CD4-positive, alpha-beta T cell treated with Interleukin-17A for 1 hour (primary cell): Measurements from ENCODE around the gene MYLK2.
A peak's percentile ranks its signal among the peaks of the same experiment; 100 is the strongest.
"Not testable (repeated sequence)": the region's sequence is repeated elsewhere in the genome, so short reads cannot be mapped to it uniquely, and the experiment has no call there.

Experiments
- DNase-seq: peaks from one replicate; pipeline ENCODE4 v3.0.0-alpha.2; 2020

MYLK2 gene

DNA sequence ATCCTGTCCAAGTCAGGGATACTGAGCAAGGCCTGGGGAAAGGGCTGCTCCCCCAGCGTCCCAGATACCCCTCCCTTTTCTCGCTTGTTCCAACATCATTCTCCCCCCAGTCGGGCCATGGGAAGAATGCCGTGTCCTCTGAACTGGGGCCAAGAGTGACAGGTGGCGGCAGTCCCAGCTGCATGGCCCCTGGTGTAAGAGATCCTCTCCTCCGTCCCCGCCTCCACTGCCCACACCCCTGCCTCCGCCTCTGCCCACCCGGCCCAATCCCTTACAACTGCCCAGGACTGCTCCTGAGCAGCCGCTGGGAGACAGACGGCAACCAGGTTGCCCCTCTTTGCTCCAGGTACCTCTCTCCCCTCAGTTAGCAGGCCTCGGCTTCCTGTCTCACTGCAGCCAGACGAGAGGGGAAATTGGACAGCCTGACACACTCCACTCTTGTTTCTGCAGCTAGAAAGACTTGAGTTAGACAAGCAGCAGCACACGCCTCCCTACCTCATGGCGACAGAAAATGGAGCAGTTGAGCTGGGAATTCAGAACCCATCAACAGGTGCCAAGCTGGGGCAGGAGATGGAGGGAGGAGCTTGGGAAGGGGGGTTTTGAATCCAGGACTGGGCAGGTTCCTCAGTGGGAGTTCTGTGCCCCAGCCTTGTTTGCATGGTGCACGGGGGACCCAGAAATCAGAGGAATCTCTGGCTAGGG, at the start of gene MYLK2:
TSS of gene MYLK2 (plus strand) at position 274 of the 702 bp plus-strand sequence. CDS start at position 499, 225 bp downstream.
- no peak for DNase-seq

DNA sequence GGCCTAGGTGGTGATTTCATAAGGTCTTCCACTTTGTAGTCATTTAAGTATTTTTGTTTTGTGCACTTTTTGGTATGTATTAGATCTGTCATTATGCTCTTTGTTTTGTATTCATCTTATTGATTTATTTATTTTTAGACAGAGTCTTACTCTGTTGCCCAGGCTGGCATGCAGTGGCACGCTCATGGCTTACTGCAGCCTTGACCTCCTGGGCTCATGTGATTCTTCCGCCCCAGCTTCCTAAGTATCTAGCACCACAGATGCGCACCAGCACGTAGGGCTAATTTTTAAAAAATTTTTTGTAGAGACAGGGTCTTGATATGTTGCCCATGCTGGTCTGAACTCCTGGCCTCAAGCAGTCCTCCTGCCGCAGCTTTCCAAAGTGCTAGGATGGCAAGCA, 49.5 kb upstream of the MYLK2 start:
- DNase-seq = no peak

DNA sequence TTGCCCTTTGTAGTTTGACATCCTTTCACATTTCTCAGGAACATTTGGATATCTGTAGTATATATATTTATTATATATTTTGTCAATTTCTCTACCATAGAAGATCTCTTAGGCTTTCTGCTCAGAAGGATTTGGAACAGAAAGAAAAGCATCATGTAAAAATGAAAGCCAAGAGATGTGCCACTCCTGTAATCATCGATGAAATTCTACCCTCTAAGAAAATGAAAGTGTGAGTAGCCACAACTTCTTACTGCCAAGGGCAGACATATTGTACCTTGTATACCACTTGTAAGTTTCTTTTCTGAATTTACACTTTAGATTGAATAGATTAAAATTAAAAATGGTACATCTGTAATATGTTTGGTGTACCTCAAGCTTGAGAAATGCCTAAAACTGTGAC, 48.9 kb upstream of the MYLK2 start:
- peak; percentile 25 for DNase-seq

DNA sequence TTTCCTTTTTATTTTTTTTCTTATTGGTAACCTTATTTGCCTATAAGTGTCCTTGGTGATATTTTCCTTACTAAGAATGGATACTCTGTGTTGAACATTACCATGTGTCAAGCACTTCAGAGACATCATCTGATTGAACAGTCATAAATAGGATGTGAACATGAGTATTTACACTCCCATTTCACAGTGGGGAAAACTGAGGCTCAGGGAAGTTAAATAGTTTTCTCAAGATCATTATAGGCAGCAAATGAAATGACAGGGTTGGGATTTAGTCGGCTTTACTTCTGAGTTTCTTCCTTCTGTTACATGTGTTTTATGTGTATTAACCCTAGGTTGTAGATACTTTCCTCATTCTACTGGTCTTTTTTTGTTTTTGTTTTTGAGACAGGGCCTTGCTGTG, 44.7 kb upstream of the MYLK2 start:
- DNase-seq = no peak

DNA sequence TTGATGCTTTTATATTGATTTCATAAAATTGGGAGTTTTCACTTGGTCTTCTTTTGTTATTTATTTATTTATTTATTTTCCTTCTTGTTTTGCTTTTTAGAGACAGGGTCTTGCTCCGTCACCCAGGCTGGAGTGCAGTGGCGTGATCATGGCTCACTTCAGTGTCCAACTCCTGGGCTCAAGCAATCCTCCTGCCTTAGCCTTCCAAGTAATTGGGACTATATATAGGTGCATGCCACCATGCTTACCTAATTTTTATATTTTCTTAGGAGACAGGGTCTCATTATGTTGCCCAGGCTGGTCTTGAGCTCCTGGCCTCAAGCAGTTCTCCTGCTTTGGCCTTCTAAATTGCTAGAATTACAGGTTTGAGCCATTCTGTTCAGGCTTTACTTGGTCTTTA, 38.3 kb upstream of the MYLK2 start:
- no peak for DNase-seq

DNA sequence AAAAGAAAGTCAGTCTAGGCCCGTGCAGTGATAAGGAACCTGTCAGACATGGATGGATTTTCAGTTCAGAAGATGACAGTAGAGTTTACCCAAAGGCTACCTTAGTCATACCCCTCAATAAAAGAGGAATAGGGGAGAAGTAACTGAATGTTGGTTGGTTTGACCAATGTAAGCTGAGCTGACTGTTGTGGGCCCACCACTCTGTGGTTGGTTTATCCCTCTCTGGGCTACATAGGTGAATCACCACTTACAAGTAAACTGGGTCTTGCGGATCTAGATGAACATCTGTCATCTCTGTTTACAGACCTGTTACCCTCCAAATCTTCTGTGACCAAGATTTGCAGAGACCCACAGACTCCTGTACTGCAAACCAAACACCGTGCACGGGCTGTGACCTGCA, 37.2 kb upstream of the MYLK2 start:
- no peak for DNase-seq

DNA sequence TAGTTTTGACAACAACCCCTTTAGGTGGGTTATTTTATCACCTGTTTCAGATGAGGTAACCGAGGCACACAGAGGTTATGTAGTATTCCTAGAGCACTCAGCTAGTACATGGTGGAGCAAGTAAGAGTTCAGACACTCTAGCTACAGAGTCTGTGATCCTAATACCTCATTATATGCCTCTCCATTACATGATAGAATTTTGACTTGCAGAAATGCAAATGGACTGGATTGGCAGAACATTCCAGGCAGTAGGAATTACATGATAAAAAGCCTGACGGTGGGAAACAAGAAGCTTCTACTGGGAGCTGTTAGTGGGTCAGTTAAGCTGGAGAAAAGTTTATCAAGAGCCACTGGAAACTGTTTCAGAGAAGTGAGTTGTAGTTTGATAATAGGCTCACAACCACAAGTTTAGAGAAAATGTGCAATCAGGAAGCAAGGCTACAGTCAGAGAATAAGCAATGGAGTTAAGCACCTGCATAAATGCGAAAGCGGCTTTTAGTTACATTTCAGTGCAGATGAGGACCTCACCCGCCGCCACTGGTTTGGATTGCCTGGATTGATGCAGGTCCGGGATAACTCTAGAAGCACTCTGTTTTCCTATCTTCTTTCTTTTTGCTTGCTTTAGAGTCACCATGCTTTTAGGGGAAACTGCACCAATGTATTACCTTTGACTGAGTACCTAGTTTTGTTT, 34.7 kb upstream of the MYLK2 start:
- DNase-seq = no peak

DNA sequence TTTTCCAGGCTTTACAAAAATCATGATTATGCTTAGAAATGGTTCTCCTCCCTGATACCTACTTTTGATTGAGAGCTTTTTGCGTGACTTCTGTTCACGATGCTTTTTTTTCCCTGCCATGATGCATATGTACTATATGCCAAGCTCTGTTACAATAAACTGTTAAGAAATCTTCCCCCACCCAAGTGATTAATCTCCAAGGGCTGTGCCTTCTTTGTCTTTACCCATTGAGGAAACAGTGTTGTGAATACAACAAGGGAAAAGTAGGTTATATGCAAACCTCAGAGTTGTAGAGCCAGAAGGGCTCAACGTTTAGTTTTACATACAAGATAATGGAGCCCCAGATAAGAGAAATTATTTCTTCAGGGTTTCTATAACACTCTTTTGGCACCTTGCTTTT, 34.1 kb upstream of the MYLK2 start:
- no peak for DNase-seq

DNA sequence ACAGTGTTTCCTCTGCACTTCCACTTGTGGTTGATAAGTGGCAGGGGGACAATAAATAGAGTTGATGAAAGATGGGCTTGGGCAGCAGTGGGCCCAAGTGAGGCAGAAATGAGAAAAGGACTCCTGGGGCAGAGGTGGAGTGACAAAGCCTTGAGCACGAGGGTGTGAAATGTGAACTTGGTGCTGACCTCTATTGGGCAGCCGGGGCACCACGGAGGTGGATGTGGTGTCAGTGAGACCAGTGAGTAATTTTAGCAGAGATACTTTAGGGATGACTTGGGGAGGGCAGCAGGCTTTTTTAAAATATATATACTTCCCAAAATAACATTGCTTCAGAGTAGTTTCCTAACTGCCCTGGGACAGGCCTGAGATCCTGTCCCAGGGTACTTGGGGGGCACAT, 30.6 kb upstream of the MYLK2 start:
- no peak for DNase-seq

DNA sequence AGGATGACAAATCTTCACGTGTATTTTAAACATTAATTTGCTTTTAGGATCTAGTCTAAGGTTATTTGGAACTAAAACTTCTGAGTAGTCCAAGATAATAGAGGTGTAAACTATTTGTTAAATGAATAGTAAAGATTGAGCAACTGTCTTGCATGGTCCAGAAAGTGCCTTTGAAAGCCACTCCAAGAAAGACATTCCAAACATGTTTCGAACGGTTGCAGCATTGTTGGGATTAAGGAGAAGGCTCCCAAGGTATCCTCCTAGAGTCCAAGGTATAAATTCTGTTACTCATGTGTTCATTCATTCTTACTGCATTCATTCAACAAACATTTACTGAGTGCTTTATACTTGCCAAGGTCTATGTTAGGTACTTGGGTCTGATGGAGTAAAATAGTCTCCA, 28.8 kb upstream of the MYLK2 start:
- DNase-seq = no peak

DNA sequence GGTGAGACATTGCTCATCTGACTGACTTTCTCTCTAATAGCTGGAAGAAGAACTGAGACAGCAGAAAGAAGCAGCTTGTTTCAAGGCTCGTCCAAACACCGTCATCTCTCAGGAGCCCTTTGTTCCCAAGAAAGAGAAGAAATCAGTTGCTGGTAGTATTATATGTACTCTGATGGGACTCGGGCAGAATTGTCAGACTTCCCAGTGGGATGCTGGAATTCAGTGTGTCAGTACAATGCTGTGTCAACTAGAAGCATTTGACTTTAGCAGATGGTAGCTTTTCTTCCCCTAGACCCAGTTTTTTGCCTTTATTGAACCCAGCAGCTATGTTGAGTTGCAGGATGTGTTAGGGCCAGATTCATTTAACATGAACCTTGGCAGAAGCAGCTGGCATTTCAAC, 21.8 kb upstream of the MYLK2 start:
- DNase-seq = no peak

DNA sequence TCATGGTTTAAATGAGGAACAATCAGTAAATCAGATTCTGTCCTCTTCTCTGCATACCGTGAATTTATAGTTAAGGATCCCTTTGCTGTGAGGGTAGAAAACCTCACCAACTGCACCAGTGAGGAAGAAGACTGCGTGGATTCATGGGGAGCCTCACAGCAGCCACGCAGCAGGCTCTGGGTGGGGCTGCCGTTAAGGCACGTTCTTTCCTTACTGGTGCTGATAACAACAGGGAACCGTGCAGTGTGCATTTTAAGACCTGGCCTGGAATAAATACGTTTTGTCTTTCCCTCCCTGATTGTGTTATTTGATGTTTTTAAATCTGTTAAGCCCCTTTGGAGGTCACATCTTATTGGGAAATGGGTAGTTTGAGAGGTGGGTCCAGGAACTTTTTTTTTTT, 17.6 kb upstream of the MYLK2 start:
- no peak for DNase-seq

DNA sequence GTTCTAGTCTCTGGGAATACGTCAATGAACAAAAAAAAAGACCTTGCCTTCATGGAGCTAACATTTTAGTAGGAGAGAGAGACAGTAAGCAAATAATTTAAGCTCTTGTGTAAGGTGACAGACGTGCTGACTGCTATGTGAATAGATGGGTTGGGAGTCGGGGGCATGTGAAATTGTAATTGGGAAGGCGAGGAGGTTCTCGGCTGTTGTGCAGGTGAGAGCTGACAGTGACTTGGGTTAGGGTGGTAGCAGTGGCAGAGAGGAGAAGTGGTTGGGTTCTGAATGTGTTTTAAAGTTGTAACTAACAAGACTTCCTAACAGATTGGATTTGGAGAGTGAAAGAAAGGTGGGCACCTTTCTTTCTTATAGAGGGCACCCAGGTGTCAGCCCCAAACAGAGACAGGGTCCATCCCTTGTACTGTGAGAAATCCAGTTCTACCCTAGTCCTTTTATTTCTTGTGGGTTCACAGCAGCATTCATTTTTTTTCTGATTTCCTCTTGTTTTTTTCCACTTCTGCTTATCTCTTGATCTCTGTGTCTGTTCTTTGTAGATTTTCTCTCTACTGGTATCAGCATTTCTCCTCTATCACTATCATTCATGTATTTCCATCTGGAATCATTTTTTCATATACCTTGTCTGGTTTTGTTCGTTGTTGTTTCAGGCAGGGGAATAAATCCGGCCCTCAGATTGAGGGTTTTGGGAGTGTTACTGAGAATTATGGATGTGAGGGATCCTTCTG, 15.4 kb upstream of the MYLK2 start:
- no peak for DNase-seq

DNA sequence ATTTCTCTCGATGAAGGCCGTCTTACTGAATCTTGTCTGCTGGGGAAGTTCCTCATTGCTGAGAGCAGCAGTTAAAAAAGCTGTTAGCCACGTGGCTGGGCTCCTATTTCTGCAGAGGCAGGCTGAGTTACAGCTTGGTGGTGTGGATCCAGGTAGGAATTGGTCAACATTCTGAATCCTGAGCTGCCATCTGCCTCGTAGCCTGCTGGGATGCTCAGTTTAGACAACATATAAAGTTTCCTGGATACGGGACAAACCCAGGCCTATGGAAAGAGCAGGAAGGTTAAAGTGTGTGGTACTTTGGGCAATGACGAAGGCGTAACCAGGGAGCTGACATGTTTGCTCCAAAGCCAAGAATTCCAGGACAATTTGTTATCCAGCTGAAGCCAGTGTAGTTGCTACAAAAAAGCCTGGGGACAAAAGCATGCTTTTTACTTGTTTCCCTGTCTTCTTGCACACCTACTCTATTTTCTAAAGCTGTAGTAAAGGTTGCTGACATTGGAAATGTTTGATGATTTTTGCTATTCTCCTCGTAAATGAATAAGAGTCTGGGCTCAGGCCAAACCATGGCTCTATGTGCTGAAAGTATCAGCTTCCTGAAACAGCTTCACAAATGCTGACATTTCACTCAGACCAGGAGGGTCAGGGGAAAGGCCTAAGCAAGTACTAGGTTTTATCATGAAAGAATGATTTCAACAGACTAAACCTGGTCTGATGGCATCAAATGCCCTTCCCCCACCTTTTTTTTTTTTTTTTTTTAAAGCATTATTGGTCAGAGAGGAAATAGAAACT, 12.4 kb upstream of the MYLK2 start:
- DNase-seq = no peak

DNA sequence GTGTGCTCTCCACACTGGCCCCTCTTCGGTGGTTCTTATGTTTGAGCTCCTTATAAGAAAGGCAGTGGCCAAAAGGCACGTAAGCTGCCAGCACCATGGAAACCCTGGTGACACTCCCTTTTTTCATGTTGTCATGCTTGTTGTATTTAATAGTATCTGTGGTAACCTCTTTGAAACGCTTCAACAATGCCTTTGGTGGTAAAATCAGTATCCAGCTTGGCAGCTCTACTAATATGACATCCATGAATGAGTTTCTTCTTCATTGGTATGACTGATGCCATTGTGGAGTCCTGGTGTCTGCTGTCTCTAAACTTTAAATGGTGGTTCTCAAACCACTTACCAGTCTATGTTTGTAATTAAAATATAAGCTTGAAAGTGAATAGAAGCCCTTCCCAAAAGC, 10.7 kb upstream of the MYLK2 start:
- DNase-seq = no peak

DNA sequence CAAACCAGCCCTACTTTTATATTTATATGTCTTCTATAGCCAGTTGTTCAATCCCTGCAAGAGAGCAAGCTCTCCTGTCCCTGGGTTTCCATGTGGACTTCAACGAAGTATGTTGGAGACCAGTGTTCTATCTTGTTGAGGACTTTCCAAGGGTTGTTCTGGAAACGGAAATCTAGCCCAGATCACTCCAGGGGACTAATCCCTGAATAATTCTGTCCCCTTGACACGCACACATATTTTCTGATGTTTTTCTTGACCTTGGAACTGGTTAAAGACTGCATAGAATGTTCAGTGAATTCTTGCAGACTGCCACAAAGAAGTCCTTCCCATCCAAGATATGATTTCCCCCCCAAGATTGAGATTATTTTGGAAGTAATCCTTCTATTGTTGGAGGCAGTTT, 9.5 kb upstream of the MYLK2 start:
- no peak for DNase-seq

DNA sequence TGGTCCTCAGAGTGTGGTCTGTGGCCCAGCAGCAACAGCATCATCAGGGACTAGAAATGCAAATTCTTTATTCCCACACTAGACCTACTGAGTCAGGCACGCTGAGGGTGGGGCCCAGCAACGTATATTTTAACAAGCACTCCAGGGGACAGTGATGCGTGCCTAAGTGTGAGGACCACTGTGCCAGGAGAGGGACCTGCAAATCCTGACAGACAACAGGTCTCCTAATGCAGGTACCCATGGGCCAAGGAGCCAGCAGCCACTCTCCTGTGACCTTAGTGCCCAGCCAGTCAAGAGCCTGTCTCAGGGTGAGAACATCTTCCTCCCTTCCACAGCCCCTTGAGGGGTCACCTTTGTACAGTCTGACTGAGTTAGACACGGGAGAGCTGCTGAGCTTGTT, 8.0 kb upstream of the MYLK2 start:
- no peak for DNase-seq

DNA sequence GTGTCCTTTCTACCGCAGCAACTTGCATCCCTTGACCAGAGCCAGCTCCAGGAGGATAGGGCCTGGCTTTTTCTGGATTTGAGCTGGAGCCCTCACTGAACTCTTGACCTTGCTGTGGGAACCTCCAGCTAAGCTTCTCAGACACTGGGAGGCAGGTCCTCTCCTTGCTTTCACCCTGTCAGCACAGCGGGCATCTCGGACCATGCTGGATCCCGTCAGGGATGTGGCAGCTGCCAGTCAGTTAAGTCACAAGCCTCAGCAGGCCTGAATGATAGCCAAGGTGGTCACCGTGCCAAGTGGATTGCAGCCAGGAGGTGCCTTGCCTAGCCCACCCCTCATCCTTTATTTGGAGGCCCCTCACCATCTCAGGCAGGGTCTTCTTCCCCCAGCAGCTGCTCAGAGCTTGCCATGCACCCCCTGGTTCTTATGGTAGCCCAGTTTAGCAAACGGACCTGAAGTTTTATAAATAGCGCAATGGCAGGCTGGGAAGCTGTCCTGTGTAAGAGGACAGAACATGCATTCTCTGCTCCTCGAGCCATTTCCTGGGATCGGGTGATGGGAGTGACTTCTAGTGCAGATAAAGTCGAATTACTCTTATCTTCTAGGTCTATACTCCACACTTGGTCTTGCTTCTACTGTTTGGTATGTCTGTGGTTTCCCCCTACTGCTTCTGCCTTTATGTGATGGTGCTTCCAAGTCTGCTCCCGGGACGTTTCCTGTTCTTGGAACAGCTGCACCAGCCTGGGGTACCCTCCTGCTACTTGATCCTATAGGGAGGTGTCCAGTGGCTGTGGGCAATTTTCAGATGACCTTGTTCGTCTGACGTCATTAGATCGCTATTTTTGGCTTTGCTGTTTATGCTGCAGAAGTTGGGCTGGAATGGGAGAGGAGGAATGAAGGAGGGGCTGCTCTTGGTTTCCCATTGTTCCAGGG, 7.1 kb upstream of the MYLK2 start:
- no peak for DNase-seq

DNA sequence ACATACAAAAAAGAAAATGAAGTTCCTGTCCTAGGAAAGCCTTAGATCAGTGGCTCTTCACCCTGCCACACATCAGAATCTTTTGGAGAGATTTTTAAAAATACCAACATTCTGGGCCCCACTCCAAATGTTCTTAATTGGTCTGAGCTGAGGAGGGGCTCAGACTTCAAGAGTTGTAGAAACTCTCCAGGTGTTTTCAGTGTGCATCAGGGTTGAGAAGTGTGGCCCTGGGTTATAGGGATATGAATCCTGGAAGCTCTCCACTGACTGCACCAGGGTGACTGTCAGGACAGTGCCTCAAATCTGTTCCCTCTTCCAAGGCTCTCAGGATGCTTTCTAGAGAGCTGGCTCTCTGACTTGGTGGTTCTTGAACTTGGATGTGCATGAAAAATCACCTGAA, 5.5 kb upstream of the MYLK2 start:
- DNase-seq = no peak

DNA sequence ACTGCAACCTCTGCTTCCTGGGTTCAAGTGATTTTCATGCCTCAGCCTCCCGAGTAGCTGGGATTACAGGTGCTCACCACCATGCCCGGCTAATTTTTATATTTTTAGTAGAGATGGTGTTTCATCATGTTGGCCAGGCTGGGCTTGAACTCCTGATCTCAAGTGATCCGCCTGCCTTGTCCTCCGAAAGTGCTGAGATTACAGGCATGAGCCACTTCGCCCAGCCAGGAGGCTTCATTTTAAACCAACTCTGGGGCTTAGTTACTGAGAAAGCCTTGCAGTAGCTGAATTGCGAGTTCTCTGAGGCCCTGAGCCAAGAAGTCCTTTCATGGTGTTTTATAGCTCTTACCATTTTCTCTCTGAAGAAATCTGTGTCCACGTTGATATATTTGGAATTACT, 5.0 kb upstream of the MYLK2 start:
- DNase-seq = not testable (repeated sequence)

DNA sequence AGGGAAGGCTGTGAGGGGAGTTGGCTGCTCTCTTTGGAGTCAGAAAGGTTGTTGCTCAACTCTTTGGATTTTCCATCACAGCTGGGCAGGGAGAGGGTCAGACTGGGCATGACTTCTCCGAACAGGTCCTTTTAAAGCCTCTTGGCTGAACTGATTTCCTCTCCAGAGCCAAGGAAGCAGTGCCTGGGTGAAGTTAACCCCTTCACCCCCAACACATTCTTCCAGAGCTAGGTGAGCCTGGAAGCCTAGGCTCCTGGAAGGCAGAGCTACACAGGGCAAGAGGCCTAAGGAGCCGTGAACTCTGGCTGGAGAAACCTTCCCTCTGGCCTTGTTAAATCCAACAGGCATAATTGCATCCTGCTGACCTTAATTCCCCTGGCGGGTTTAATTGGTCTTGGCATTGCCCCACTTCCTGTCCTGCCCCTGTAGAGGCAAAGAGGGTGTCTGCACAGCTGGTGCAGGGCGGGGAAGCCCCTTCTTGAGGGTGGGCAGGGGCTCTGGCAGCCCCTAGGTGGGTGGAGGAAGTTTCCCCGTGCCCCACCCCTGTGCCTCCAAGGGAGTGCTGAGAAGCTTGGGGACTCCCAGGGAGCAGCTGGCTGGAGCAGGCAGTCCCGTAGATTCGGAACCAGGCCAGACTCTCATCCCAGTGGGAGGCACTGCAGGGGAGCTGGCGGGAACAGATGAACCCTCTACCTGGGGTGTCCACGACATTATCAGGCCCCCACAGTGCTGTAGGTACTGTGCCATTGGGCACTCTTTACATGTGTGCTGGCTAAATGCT, 3.6 kb upstream of the MYLK2 start:
- no peak for DNase-seq
